HCT116 (cell line): Measurements from ENCODE around the gene TNS2.

Experiments
- ATF3 ChIP-seq: IDR thresholded peaks from 2 replicates; pipeline ENCODE4 v1.6.1; 2012
- CBX3 ChIP-seq: IDR thresholded peaks from 2 replicates; pipeline ENCODE4 v1.6.1; 2012; ENCODE audit warnings: low read depth
- CEBPB ChIP-seq: IDR thresholded peaks from 2 replicates; pipeline ENCODE4 v1.6.1; 2012; ENCODE audit warnings: low read depth
- CTCF ChIP-seq, 3 experiments: fragments of 200-600 bp in 1 of 3; sonication (generic) in 1 of 3; IDR thresholded peaks in 2 of 3; conservative IDR thresholded peaks in 1 of 3; 2 replicates each; pipeline ENCODE4 v1.5.1; 2012 to 2017; ENCODE audit warnings: low read depth in 2 of 3, low read length in 2 of 3, antibody characterized with exemption in 1 of 3, borderline replicate concordance in 1 of 3, control low read depth in 1 of 3, mild to moderate bottlenecking in 1 of 3, mixed read lengths in 1 of 3, mixed run types in 1 of 3, moderate library complexity in 1 of 3; ENCODE audit not compliant: insufficient read depth in 1 of 3
- EZH2 ChIP-seq: fragments of 200-600 bp; sonication (generic); IDR thresholded peaks from 2 replicates; pipeline ENCODE4 v1.6.1; 2017; ENCODE audit warnings: antibody characterized with exemption, mixed run types
- EZH2phosphoT487 ChIP-seq: fragments of 200-600 bp; IDR thresholded peaks from 2 replicates; pipeline ENCODE4 v1.6.1; 2018; ENCODE audit warnings: antibody characterized with exemption, borderline replicate concordance
- MAX ChIP-seq: IDR thresholded peaks from 2 replicates; pipeline ENCODE4 v1.6.1; 2012
- POLR2A ChIP-seq: IDR thresholded peaks from 2 replicates; pipeline ENCODE4 v1.7.0; 2011; ENCODE audit warnings: borderline replicate concordance; ENCODE audit not compliant: insufficient read depth, insufficient read length; ENCODE audit errors: extremely low read depth
- POLR2AphosphoS5 ChIP-seq: IDR thresholded peaks from 2 replicates; pipeline ENCODE4 v1.6.1; 2011; ENCODE audit warnings: mild to moderate bottlenecking, low read depth, low read length, moderate library complexity
- RAD21 ChIP-seq: IDR thresholded peaks from 2 replicates; pipeline ENCODE4 v1.6.1; 2012; ENCODE audit warnings: low read depth, mild to moderate bottlenecking
- REST ChIP-seq: IDR thresholded peaks from 2 replicates; pipeline ENCODE4 v1.6.1; 2012; ENCODE audit warnings: low read depth
- SIN3A ChIP-seq: IDR thresholded peaks from 2 replicates; pipeline ENCODE4 v1.6.1; 2012; ENCODE audit warnings: low read depth
- TCF7L2 ChIP-seq: IDR thresholded peaks from 2 replicates; pipeline ENCODE4 v1.7.0; 2011; ENCODE audit warnings: borderline replicate concordance, inconsistent platforms; ENCODE audit not compliant: insufficient read depth, insufficient read length; ENCODE audit errors: extremely low read depth
- YY1 ChIP-seq: IDR thresholded peaks from 2 replicates; pipeline ENCODE4 v1.6.1; 2011; ENCODE audit warnings: low read length, low read depth, moderate library complexity, mild to moderate bottlenecking; ENCODE audit not compliant: insufficient replicate concordance; ENCODE audit errors: extremely low read depth

- no peak for TF ChIP-seq RAD21
- no peak for TF ChIP-seq REST
- no peak for TF ChIP-seq POLR2AphosphoS5
- TF ChIP-seq TCF7L2 = no peak
- no peak for TF ChIP-seq CTCF (IDR thresholded peaks at IDR 0.05 in 2 of 3, conservative IDR thresholded peaks at IDR 0.05 in 1 of 3; ENCODE audit: borderline replicate concordance in 1 of 3, insufficient read depth in 1 of 3, low read depth in 2 of 3, low read length in 2 of 3)
- TF ChIP-seq EZH2phosphoT487 = no peak
- no peak for TF ChIP-seq POLR2A
- TF ChIP-seq CEBPB = no peak
- no peak for TF ChIP-seq YY1
- TF ChIP-seq CBX3 = no peak
- no peak for TF ChIP-seq ATF3
- TF ChIP-seq EZH2 = no peak
- no peak for TF ChIP-seq SIN3A
- no peak for TF ChIP-seq MAX
Measured at GRCh38 chr12:53067074-53067992, 17.5 kb downstream of the TNS2 start.
